Measurements from ENCODE around the gene CPSF4L.
A peak's percentile ranks its signal among the peaks of the same experiment; 100 is the strongest.
"Not testable (repeated sequence)": the region's sequence is repeated elsewhere in the genome, so short reads cannot be mapped to it uniquely, and the experiment has no call there.

CPSF4L gene

GRCh38 chr17:73267648-73268537 lies 6.2 kb upstream of the CPSF4L start:
- no peak for DNase-seq

- DNase-seq: no peak
Observed at GRCh38 chr17:73266796-73267195, 5.1 kb upstream of the CPSF4L start.

GRCh38 chr17:73265646-73266640 lies 4.3 kb upstream of the CPSF4L start:
- DNase-seq: no peak

GRCh38 chr17:73264448-73264847 lies 2.8 kb upstream of the CPSF4L start:
- not testable (repeated sequence) for DNase-seq

GRCh38 chr17:73262676-73263642 lies 1.3 kb upstream of the CPSF4L start:
- DNase-seq: no peak

- DNase-seq: no peak
Observed at GRCh38 chr17:73261952-73262675, 434 bp upstream of the CPSF4L start.

- DNase-seq: no peak
Observed at GRCh38 chr17:73257516-73257915, 4.2 kb downstream of the CPSF4L start.

GRCh38 chr17:73256220-73256619 lies 5.5 kb downstream of the CPSF4L start:
- DNase-seq: no peak

- DNase-seq: peak; percentile 34
Observed at GRCh38 chr17:73255671-73256181, 6.0 kb downstream of the CPSF4L start.

GRCh38 chr17:73251871-73252270 lies 9.8 kb downstream of the CPSF4L start:
- no peak for DNase-seq

GRCh38 chr17:73250851-73251640 lies 10.6 kb downstream of the CPSF4L start:
- no peak for DNase-seq

GRCh38 chr17:73249700-73250099 lies 12.0 kb downstream of the CPSF4L start:
- no peak for DNase-seq

- no peak for DNase-seq
Observed at GRCh38 chr17:73248532-73248931, 13.1 kb downstream of the CPSF4L start.

GRCh38 chr17:73247726-73248125 lies 14.0 kb downstream of the CPSF4L start:
- DNase-seq: no peak

GRCh38 chr17:73240561-73240960 lies 21.1 kb downstream of the CPSF4L start:
- DNase-seq: no peak

GRCh38 chr17:73237714-73238113 lies 24.0 kb downstream of the CPSF4L start:
- DNase-seq: no peak

- DNase-seq: no peak
Observed at GRCh38 chr17:73234736-73235135, 26.9 kb downstream of the CPSF4L start.

- DNase-seq: peak; percentile 8
Observed at GRCh38 chr17:73232587-73233373, 28.9 kb downstream of the CPSF4L start.

GRCh38 chr17:73231841-73232586 lies 29.7 kb downstream of the CPSF4L start:
- DNase-seq: peak; percentile 96
